GM19193 (cell line): Measurements from ENCODE around the gene TPGS1.

Experiments
- POLR2A ChIP-seq: IDR thresholded peaks from 4 replicates; pipeline ENCODE4 v1.6.1; 2011; ENCODE audit not compliant: insufficient read depth, insufficient read length; ENCODE audit errors: extremely low read depth

TPGS1 gene

GRCh38 chr19:517721-518597 is 10.7 kb downstream of the TPGS1 start:
- TF ChIP-seq POLR2A = no peak

- no peak for TF ChIP-seq POLR2A
These were observed 11.4 kb downstream of the TPGS1 start for GRCh38 chr19:518598-519231.

- no peak for TF ChIP-seq POLR2A
These were observed 12.2 kb downstream of the TPGS1 start for GRCh38 chr19:519449-519865.

GRCh38 chr19:522726-523125 is 15.4 kb downstream of the TPGS1 start:
- TF ChIP-seq POLR2A = no peak

GRCh38 chr19:524062-524674 is 16.9 kb downstream of the TPGS1 start:
- TF ChIP-seq POLR2A = no peak

- no peak for TF ChIP-seq POLR2A
These were observed 17.7 kb downstream of the TPGS1 start for GRCh38 chr19:525029-525428.

- TF ChIP-seq POLR2A = no peak
These were observed 18.6 kb downstream of the TPGS1 start for GRCh38 chr19:525857-526419.

GRCh38 chr19:530134-531008 is 23.1 kb downstream of the TPGS1 start:
- TF ChIP-seq POLR2A = no peak

- TF ChIP-seq POLR2A = no peak
These were observed 23.9 kb downstream of the TPGS1 start for GRCh38 chr19:531009-531752.

GRCh38 chr19:531753-532560 is 24.7 kb downstream of the TPGS1 start, which contains the start of gene CDC34:
Gene CDC34 (plus strand): TSS chr19:531760. CDS start chr19:531932, 172 bp downstream.
- TF ChIP-seq POLR2A = peak; percentile 68

- no peak for TF ChIP-seq POLR2A
These were observed 25.5 kb downstream of the TPGS1 start for GRCh38 chr19:532561-533363.

- TF ChIP-seq POLR2A = no peak
These were observed 26.2 kb downstream of the TPGS1 start for GRCh38 chr19:533364-534058.

- no peak for TF ChIP-seq POLR2A
These were observed 26.8 kb downstream of the TPGS1 start for GRCh38 chr19:534088-534487.
